GM18951 (cell line): ENCODE results near the gene NAPG.
"Not testable (repeated sequence)": the region's sequence is repeated elsewhere in the genome, so short reads cannot be mapped to it uniquely, and the experiment has no call there.

Source experiments
- POLR2A ChIP-seq: IDR thresholded peaks from 4 replicates; pipeline ENCODE4 v1.6.1; 2011; ENCODE audit warnings: mild to moderate bottlenecking; ENCODE audit not compliant: insufficient read length, insufficient read depth; ENCODE audit errors: extremely low read depth
- in situ Hi-C: fragments of 300-500 bp; cut with MboI; formaldehyde crosslinking; loops from one replicate; pipeline ENCODE4 v1.12.0; 2022; ENCODE audit warnings: low sequenced_read_pairs, mixed read lengths, inconsistent platforms; ENCODE audit not compliant: unreplicated experiment

The NAPG gene

GRCh38 chr18:10544093-10544748 is 18.4 kb downstream of the NAPG start:
- TF ChIP-seq POLR2A = no peak
- in situ Hi-C loops = no loop called here

GRCh38 chr18:10546557-10547300 is 20.9 kb downstream of the NAPG start:
- in situ Hi-C loops = no loop called here
- no peak for TF ChIP-seq POLR2A

GRCh38 chr18:10552226-10552625 is 26.4 kb downstream of the NAPG start:
- in situ Hi-C loops = no loop called here
- TF ChIP-seq POLR2A = no peak

GRCh38 chr18:10556251-10556650 is 30.4 kb downstream of the NAPG start:
- in situ Hi-C loops = not testable (repeated sequence)

GRCh38 chr18:10557085-10557677 is 31.4 kb downstream of the NAPG start:
- no peak for TF ChIP-seq POLR2A

GRCh38 chr18:10558243-10558966 is 32.6 kb downstream of the NAPG start:
- in situ Hi-C loops = no loop called here

More at GRCh38 chr18:10557085-10557677, 31.4 kb downstream of the NAPG start:
- in situ Hi-C loops = no loop called here

GRCh38 chr18:10558967-10559298 is 33.1 kb downstream of the NAPG start:
- in situ Hi-C loops = no loop called here
- no peak for TF ChIP-seq POLR2A

More at GRCh38 chr18:10558243-10558966, 32.6 kb downstream of the NAPG start:
- no peak for TF ChIP-seq POLR2A

GRCh38 chr18:10559553-10560451 is 34.0 kb downstream of the NAPG start:
- no peak for TF ChIP-seq POLR2A
- in situ Hi-C loops = loop anchor here (10.0 kb wide), 1 partner anchor 115 kb away; no protein-coding TSS in a partner anchor

- in situ Hi-C loops = loop anchor here (10.0 kb wide), 1 partner anchor 114 kb away; no protein-coding TSS in a partner anchor
- no peak for TF ChIP-seq POLR2A
These were observed 34.7 kb downstream of the NAPG start for GRCh38 chr18:10560452-10561045.

- in situ Hi-C loops = loop anchor here (10.0 kb wide), 1 partner anchor 112 kb away; no protein-coding TSS in a partner anchor
- no peak for TF ChIP-seq POLR2A
These were observed 36.9 kb downstream of the NAPG start for GRCh38 chr18:10562773-10563160.

- in situ Hi-C loops = loop anchor here (10.0 kb wide), 1 partner anchor 111 kb away; no protein-coding TSS in a partner anchor
- no peak for TF ChIP-seq POLR2A
These were observed 38.1 kb downstream of the NAPG start for GRCh38 chr18:10563886-10564285.

- in situ Hi-C loops = loop anchor here (10.0 kb wide), 1 partner anchor 110 kb away; no protein-coding TSS in a partner anchor
- no peak for TF ChIP-seq POLR2A
These were observed 39.3 kb downstream of the NAPG start for GRCh38 chr18:10564975-10565773.
